Measurements from ENCODE around the gene DAPK1. TPM values are rescaled to one million over a fixed set of nuclear protein-coding genes. Genes with fewer than 3 reads are reported as not detected.

Gene DAPK1
- total RNA-seq, 1 experiment from 2014 or later: 133 TPM

DNA sequence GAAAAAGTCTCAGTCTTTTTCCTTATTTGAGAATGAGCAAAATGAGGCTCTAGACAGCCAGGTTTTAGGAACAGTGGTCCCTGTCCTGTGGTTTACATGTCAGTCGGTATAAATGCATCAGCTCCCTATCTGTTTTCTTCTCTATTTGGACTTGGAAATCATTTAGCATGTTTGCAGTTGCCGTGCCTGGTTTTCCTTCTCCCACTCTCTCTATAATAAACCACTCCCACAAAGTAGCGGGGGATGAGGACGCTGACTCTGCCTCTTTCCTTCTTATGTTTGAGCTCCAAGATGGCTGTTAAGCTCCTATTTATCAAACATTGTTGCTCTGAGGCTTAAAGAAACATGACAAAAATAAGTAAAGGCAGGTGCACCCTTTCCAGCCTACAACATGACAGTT, 171.1 kb downstream of the DAPK1 start:
- Mint-ChIP-seq H3K36me3 (ENCODE audit: insufficient read depth, unreplicated experiment) (peaks cover 30% of the 10 kb centered on the region), H3K27me3 (ENCODE audit: unreplicated experiment) (no peaks in the 10 kb centered on the region), H3K9me3 (ENCODE audit: low read depth, unreplicated experiment) (no peaks in the 10 kb centered on the region), H3K4me3 (ENCODE audit: low read depth, unreplicated experiment) (no peak overlapping the region), H3K4me1 (ENCODE audit: low read depth, unreplicated experiment) (no peaks in the 10 kb centered on the region), H3K27ac (ENCODE audit: unreplicated experiment) (no peak overlapping the region)
- TF ChIP-seq, protein P1, sequence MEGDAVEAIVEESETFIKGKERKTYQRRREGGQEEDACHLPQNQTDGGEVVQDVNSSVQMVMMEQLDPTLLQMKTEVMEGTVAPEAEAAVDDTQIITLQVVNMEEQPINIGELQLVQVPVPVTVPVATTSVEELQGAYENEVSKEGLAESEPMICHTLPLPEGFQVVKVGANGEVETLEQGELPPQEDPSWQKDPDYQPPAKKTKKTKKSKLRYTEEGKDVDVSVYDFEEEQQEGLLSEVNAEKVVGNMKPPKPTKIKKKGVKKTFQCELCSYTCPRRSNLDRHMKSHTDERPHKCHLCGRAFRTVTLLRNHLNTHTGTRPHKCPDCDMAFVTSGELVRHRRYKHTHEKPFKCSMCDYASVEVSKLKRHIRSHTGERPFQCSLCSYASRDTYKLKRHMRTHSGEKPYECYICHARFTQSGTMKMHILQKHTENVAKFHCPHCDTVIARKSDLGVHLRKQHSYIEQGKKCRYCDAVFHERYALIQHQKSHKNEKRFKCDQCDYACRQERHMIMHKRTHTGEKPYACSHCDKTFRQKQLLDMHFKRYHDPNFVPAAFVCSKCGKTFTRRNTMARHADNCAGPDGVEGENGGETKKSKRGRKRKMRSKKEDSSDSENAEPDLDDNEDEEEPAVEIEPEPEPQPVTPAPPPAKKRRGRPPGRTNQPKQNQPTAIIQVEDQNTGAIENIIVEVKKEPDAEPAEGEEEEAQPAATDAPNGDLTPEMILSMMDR (IDR thresholded peaks at IDR 0.05; ENCODE audit: unreplicated experiment): no peak
- CTCF ChIA-PET: no interaction called here
- intact Hi-C loops (cut with micrococcal nuclease; ENCODE audit: unreplicated experiment): no loop called here
- DNase-seq: no peak
- BruUV-seq (replicated peaks): no TSS peak

DNA sequence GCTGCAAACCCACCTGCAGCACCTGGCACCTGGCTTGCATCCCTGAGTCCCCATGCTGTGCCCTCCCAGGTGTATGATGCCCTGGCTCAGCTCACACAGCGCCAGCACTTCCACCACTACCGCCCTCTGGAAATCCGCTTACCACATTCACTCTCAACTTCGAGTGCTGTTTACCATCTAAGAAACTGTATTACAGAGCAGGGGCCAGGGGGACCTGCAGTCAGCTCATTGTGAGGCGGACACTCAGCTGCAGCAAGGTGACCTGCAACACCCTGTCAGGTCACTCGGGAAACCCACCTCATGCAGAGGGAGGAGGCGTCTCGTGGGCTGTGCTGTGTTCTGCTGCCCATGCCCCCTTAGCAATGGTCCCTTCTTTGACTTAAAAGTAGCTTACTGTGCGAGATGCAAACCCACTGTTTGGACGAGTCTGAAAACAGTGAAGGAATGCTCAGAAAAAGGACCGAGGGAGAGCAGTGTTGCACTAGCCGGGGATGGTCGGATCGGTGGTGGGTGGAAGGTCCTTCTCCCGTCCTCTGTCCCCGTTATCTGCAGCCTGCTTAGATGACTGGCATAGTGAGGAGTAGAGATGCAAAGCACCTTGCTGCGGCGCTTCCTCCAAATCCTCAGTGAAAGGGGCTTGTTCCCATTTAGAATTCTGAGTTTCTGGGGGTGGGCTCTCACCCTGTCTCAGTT, 173.1 kb downstream of the DAPK1 start:
- H3K36me3 Mint-ChIP-seq (ENCODE audit: insufficient read depth, unreplicated experiment): peaks cover 26% of the 10 kb centered on the region
- H3K4me3 Mint-ChIP-seq (ENCODE audit: low read depth, unreplicated experiment): no peak overlapping the region
- CTCF ChIA-PET: no interaction called here
- no peak overlapping the region for H3K27ac Mint-ChIP-seq (ENCODE audit: unreplicated experiment)
- no peaks in the 10 kb centered on the region for H3K4me1 Mint-ChIP-seq (ENCODE audit: low read depth, unreplicated experiment)
- DNase-seq: no peak
- no TSS peak for BruUV-seq (replicated peaks)
- no peaks in the 10 kb centered on the region for H3K27me3 Mint-ChIP-seq (ENCODE audit: unreplicated experiment)
- TF ChIP-seq, protein P1 (IDR thresholded peaks at IDR 0.05; ENCODE audit: unreplicated experiment): no peak
- H3K9me3 Mint-ChIP-seq (ENCODE audit: low read depth, unreplicated experiment): no peaks in the 10 kb centered on the region
- intact Hi-C loops (cut with micrococcal nuclease; ENCODE audit: unreplicated experiment): no loop called here

DNA sequence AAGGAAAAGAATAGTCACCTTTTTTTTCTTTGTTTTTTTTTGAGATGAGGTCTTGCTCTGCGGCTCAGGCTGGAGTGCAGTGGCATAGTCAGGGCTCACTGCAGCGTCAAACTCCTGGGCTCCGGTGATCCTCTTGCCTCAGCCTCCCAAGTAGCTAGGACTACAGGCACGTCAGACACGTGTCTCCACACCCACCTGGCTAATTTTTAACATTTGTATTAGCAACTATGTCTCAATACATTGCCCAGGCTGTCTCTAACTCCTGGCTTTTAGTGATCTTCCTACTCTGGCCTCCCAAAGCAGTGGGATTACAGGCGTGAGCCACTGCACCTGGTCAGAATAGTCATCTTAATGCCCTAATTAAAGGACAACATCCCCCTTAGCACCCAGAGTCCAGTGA, 173.8 kb downstream of the DAPK1 start:
- H3K27ac Mint-ChIP-seq (ENCODE audit: unreplicated experiment): no peak overlapping the region
- no peak for DNase-seq
- CTCF ChIA-PET: no interaction called here
- TF ChIP-seq, protein P1 (IDR thresholded peaks at IDR 0.05; ENCODE audit: unreplicated experiment): no peak
- H3K9me3 Mint-ChIP-seq (ENCODE audit: low read depth, unreplicated experiment): no peaks in the 10 kb centered on the region
- peaks cover 26% of the 10 kb centered on the region for H3K36me3 Mint-ChIP-seq (ENCODE audit: insufficient read depth, unreplicated experiment)
- no TSS peak for BruUV-seq (replicated peaks)
- H3K4me3 Mint-ChIP-seq (ENCODE audit: low read depth, unreplicated experiment): no peak overlapping the region
- intact Hi-C loops (cut with micrococcal nuclease; ENCODE audit: unreplicated experiment): no loop called here
- H3K4me1 Mint-ChIP-seq (ENCODE audit: low read depth, unreplicated experiment): no peaks in the 10 kb centered on the region
- no peaks in the 10 kb centered on the region for H3K27me3 Mint-ChIP-seq (ENCODE audit: unreplicated experiment)

DNA sequence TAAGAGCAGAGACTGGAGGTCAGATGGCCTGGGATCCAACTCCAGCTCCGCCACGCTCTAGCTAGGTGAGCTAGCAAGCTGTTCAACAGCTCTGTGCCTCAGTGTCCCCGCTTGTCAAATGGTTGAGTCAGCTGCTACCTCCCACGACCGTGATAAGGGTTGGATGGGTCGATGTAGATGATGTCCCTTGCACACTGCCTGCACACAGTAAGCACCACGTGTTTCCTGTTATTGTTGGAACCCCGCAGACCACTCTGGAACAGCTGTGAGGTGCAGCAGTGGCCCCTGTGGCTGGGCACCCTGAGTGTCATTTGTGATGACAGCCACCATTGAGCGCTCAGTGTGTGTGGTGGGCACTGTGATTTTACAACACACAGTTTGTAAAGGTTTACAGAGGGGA, 174.3 kb downstream of the DAPK1 start:
- no peaks in the 10 kb centered on the region for H3K27me3 Mint-ChIP-seq (ENCODE audit: unreplicated experiment)
- H3K4me1 Mint-ChIP-seq (ENCODE audit: low read depth, unreplicated experiment): no peaks in the 10 kb centered on the region
- peaks cover 28% of the 10 kb centered on the region for H3K36me3 Mint-ChIP-seq (ENCODE audit: insufficient read depth, unreplicated experiment)
- no peaks in the 10 kb centered on the region for H3K9me3 Mint-ChIP-seq (ENCODE audit: low read depth, unreplicated experiment)
- intact Hi-C loops (cut with micrococcal nuclease; ENCODE audit: unreplicated experiment): no loop called here
- TF ChIP-seq, protein P1 (IDR thresholded peaks at IDR 0.05; ENCODE audit: unreplicated experiment): no peak
- CTCF ChIA-PET: no interaction called here
- BruUV-seq (replicated peaks): no TSS peak
- no peak overlapping the region for H3K27ac Mint-ChIP-seq (ENCODE audit: unreplicated experiment)
- no peak for DNase-seq
- no peak overlapping the region for H3K4me3 Mint-ChIP-seq (ENCODE audit: low read depth, unreplicated experiment)

Data from Calu3 (cell line).